Vagina (tissue), 2 donors: ENCODE data around the gene SERPINB5.

ENCODE experiments used
- CTCF ChIP-seq, 3 experiments: fragments of 450-650 bp in 2 of 3; fragments of 200-600 bp in 1 of 3; sonication (generic) in 1 of 3; IDR thresholded peaks; one replicate each; pipeline ENCODE4 v1.5.1; 2017 to 2019; ENCODE audit warnings: antibody characterized with exemption in 3 of 3, mild to moderate bottlenecking in 2 of 3, moderate library complexity in 2 of 3
- POLR2A ChIP-seq, 2 donors: fragments of 450-650 bp; IDR thresholded peaks; one replicate each; pipeline ENCODE4 v1.6.1; 2017; ENCODE audit warnings: antibody characterized with exemption in 2 of 2, mild to moderate bottlenecking in 2 of 2, moderate library complexity in 2 of 2

GRCh38 chr18:63492851-63493250 lies 16.1 kb downstream of the SERPINB5 start:
- TF ChIP-seq CTCF (IDR thresholded peaks at IDR 0.05): no peak
- no peak for TF ChIP-seq POLR2A (IDR thresholded peaks at IDR 0.05)
